ENCODE results near the gene ZCCHC24.

DNA sequence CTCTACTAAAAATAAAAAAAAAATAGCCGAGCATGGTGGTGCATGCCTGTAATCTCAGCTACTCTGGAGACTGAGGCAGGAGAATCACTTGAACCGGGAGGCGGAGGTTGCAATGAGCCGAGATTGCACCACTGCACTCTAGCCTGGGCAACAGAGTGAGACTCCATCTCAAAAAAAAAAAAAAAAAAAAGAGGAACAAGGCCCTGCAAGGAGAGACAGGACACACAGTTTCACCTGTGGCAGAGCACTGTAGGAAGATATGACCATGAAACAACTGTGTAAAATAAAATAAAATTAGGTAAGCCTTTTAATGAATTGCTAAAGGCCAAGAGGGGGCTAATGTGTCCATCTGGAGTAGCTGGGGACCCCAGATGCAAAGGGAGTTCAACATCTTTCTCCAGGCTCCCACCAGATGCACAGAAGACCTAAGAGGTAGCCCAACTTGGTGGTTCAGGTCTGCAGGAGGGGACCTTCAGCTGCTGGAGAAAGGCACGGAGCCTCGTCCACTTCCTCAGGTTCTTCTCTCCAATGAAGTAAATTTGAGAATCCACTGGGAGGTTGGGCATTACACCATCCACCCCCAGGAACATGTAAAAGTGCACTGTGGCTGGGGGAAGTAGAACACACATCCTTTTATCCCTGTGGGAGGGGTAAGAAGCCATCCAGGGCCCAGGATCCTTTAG lies 85.5 kb downstream of the ZCCHC24 start:
- TF ChIP-seq POLR2AphosphoS5 (IDR thresholded peaks at IDR 0.05; ENCODE audit: low read depth, low read length) (no peak), YY1 (IDR thresholded peaks at IDR 0.05; ENCODE audit: low read depth) (no peak), EP300 (IDR thresholded peaks at IDR 0.05; ENCODE audit: borderline replicate concordance in 1 of 2, low read depth in 1 of 2, low read length in 1 of 2) (no peak), SMC3 (IDR thresholded peaks at IDR 0.05; ENCODE audit: low read depth, low read length) (no peak)
- TF ChIP-seq, protein P1, sequence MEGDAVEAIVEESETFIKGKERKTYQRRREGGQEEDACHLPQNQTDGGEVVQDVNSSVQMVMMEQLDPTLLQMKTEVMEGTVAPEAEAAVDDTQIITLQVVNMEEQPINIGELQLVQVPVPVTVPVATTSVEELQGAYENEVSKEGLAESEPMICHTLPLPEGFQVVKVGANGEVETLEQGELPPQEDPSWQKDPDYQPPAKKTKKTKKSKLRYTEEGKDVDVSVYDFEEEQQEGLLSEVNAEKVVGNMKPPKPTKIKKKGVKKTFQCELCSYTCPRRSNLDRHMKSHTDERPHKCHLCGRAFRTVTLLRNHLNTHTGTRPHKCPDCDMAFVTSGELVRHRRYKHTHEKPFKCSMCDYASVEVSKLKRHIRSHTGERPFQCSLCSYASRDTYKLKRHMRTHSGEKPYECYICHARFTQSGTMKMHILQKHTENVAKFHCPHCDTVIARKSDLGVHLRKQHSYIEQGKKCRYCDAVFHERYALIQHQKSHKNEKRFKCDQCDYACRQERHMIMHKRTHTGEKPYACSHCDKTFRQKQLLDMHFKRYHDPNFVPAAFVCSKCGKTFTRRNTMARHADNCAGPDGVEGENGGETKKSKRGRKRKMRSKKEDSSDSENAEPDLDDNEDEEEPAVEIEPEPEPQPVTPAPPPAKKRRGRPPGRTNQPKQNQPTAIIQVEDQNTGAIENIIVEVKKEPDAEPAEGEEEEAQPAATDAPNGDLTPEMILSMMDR (IDR thresholded peaks at IDR 0.05): no peak
- TF ChIP-seq, protein P2, sequence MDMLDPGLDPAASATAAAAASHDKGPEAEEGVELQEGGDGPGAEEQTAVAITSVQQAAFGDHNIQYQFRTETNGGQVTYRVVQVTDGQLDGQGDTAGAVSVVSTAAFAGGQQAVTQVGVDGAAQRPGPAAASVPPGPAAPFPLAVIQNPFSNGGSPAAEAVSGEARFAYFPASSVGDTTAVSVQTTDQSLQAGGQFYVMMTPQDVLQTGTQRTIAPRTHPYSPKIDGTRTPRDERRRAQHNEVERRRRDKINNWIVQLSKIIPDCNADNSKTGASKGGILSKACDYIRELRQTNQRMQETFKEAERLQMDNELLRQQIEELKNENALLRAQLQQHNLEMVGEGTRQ (IDR thresholded peaks at IDR 0.05; ENCODE audit: borderline replicate concordance, low read depth, low read length): no peak
- TF ChIP-seq, protein P3, sequence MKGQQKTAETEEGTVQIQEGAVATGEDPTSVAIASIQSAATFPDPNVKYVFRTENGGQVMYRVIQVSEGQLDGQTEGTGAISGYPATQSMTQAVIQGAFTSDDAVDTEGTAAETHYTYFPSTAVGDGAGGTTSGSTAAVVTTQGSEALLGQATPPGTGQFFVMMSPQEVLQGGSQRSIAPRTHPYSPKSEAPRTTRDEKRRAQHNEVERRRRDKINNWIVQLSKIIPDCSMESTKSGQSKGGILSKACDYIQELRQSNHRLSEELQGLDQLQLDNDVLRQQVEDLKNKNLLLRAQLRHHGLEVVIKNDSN (IDR thresholded peaks at IDR 0.05; ENCODE audit: borderline replicate concordance, low read depth): no peak

All from SK-N-SH (cell line).